HL-60 (cell line): ENCODE results near the gene KIZ.

Source experiments
- DNase-seq, 2 experiments: peaks; one replicate each; pipeline ENCODE4 v3.0.0-alpha.2; 2010 to 2020; ENCODE audit warnings: low read depth in 1 of 2, low spot score in 1 of 2
- H3K27ac ChIP-seq: fragments of 250-450 bp; sonication (Bioruptor Pico); replicated peaks from 2 replicates; pipeline ENCODE4 v1.5.1; 2020; ENCODE audit warnings: mild to moderate bottlenecking, moderate library complexity
- H3K27me3 ChIP-seq: fragments of 250-450 bp; sonication (Bioruptor Pico); 2 replicates; pipeline ENCODE4 v1.5.1; 2021; ENCODE audit warnings: mild to moderate bottlenecking, moderate library complexity; ENCODE audit not compliant: insufficient read depth, poor library complexity, severe bottlenecking
- H3K4me3 ChIP-seq: replicated peaks from 2 replicates; pipeline ENCODE4 v1.5.1; 2011; ENCODE audit warnings: mild to moderate bottlenecking, control low read depth, low read length; ENCODE audit not compliant: insufficient read depth
- CTCF ChIP-seq: IDR thresholded peaks from one replicate; pipeline ENCODE4 v1.5.1; 2011; ENCODE audit warnings: low read length, control low read depth, inconsistent platforms; ENCODE audit not compliant: insufficient read depth
- GABPA ChIP-seq: IDR thresholded peaks from 2 replicates; pipeline ENCODE4 v1.6.1; 2012; ENCODE audit warnings: low read depth
- POLR2AphosphoS5 ChIP-seq: IDR thresholded peaks from 2 replicates; pipeline ENCODE4 v1.6.1; 2012; ENCODE audit warnings: low read depth
- REST ChIP-seq: IDR thresholded peaks from 2 replicates; pipeline ENCODE4 v1.6.1; 2012; ENCODE audit warnings: low read depth; ENCODE audit not compliant: insufficient replicate concordance
- SPI1 ChIP-seq: IDR thresholded peaks from 2 replicates; pipeline ENCODE4 v1.6.1; 2012; ENCODE audit warnings: low read depth, mild to moderate bottlenecking, borderline replicate concordance

The KIZ gene

GRCh38 chr20:21154692-21155091, 28.8 kb downstream of the KIZ start:
- Histone ChIP-seq H3K4me3 (no peak overlapping the region), H3K27ac (no peak overlapping the region), H3K27me3 (no peaks in the 10 kb centered on the region)
- DNase-seq: no peak
- TF ChIP-seq POLR2AphosphoS5: no peak
- TF ChIP-seq SPI1: no peak

- TF ChIP-seq CTCF (no peak), POLR2AphosphoS5 (no peak), SPI1 (no peak), REST (no peak), GABPA (no peak)
- no peak overlapping the region for H3K4me3 ChIP-seq
- no peak for DNase-seq
Observed at GRCh38 chr20:21155268-21155667, 29.4 kb downstream of the KIZ start.

GRCh38 chr20:21156266-21156665, 30.4 kb downstream of the KIZ start:
- no peak overlapping the region for H3K4me3 ChIP-seq
- no peak for DNase-seq
- TF ChIP-seq REST: no peak
- TF ChIP-seq SPI1: no peak
- TF ChIP-seq CTCF: no peak
- TF ChIP-seq POLR2AphosphoS5: no peak
- no peak for TF ChIP-seq GABPA

More at GRCh38 chr20:21155268-21155667, 29.4 kb downstream of the KIZ start:
- H3K27me3 ChIP-seq: no peaks in the 10 kb centered on the region
- H3K27ac ChIP-seq: no peak overlapping the region

GRCh38 chr20:21157006-21157405, 31.1 kb downstream of the KIZ start:
- TF ChIP-seq CTCF: no peak
- TF ChIP-seq SPI1: no peak
- no peak for TF ChIP-seq REST
- TF ChIP-seq POLR2AphosphoS5: no peak
- no peak for TF ChIP-seq GABPA
- no peak overlapping the region for H3K27ac ChIP-seq
- DNase-seq: no peak

More at GRCh38 chr20:21156266-21156665, 30.4 kb downstream of the KIZ start:
- Histone ChIP-seq H3K27me3 (no peaks in the 10 kb centered on the region), H3K27ac (no peak overlapping the region)

More at GRCh38 chr20:21157006-21157405, 31.1 kb downstream of the KIZ start:
- Histone ChIP-seq H3K27me3 (no peaks in the 10 kb centered on the region), H3K4me3 (no peak overlapping the region)
